HepG2 (cell line): ENCODE measurements around the gene FAM83E. TPM values are rescaled to one million over a fixed set of nuclear protein-coding genes. Genes with fewer than 3 reads are reported as not detected.

Experiments used
- IRF2 ChIP-seq: IDR thresholded peaks from 2 replicates; pipeline ENCODE4 v1.6.1; 2018; ENCODE audit warnings: missing genetic modification reagents, missing compliant biosample characterization
- SP5 ChIP-seq: IDR thresholded peaks from 2 replicates; pipeline ENCODE4 v1.6.1; 2016; ENCODE audit warnings: low read depth, borderline replicate concordance
- STAT5B ChIP-seq: sonication (generic); formaldehyde crosslinking; IDR thresholded peaks from 2 replicates; pipeline ENCODE4 v1.4.0; 2020; ENCODE audit warnings: missing genetic modification reagents
- TFDP2 ChIP-seq: sonication (generic); formaldehyde crosslinking; IDR thresholded peaks from 2 replicates; pipeline ENCODE4 v1.4.0; 2020; ENCODE audit warnings: missing genetic modification reagents
- ZFP91 ChIP-seq: sonication (generic); formaldehyde crosslinking; IDR thresholded peaks from 2 replicates; pipeline ENCODE4 v1.9.0; 2022; ENCODE audit warnings: missing genetic modification reagents, mild to moderate bottlenecking, borderline replicate concordance
- ZNF704 ChIP-seq: sonication (generic); formaldehyde crosslinking; IDR thresholded peaks from 2 replicates; pipeline ENCODE4 v1.8.1; 2023; ENCODE audit warnings: mild to moderate bottlenecking, inconsistent platforms, moderate library complexity, missing genetic modification reagents, borderline replicate concordance
- ZSCAN20 ChIP-seq: sonication (generic); formaldehyde crosslinking; IDR thresholded peaks from 2 replicates; pipeline ENCODE4 v1.4.0; 2020; ENCODE audit warnings: missing genetic modification reagents, mild to moderate bottlenecking, borderline replicate concordance
- ZSCAN31 ChIP-seq: sonication (generic); formaldehyde crosslinking; IDR thresholded peaks from 2 replicates; pipeline ENCODE4 v1.5.0; 2020; ENCODE audit warnings: low read depth, mild to moderate bottlenecking, missing genetic modification reagents
- polyA plus RNA-seq, 8 experiments: library from polyadenylated mRNA; depleted of rRNA in 3 of 8; stranded (reverse) in 7 of 8; unstranded in 1 of 8; fragments of >200 nt; fragmentation: Illumina TruSeq in 4 of 8; extraction: Trizol in 4 of 8; gene quantifications; 2 replicates each; pipeline versions ENCODE4 v1.2.1 to v1.2.3, GENCODE V29; 2011 to 2016; ENCODE audit warnings: low read depth in 4 of 8, missing spikeins in 1 of 8, mixed read lengths in 1 of 8; ENCODE audit not compliant: insufficient read depth in 1 of 8
- total RNA-seq, 5 experiments: library from RNA; depleted of rRNA; stranded (reverse); fragments of >200 nt; fragmentation: Illumina TruSeq; extraction: Trizol; gene quantifications; 2 replicates each; pipeline ENCODE4 v1.2.3, GENCODE V29; 2016; ENCODE audit warnings: low read depth in 1 of 5
- TF ChIP-seq, protein P1 (sequence below): sonication (generic); formaldehyde crosslinking; IDR thresholded peaks from 2 replicates; pipeline ENCODE4 v1.4.0; 2020; ENCODE audit warnings: missing genetic modification reagents
- TF ChIP-seq, protein P2 (sequence below): sonication (generic); formaldehyde crosslinking; IDR thresholded peaks from 2 replicates; pipeline ENCODE4 v1.4.0; 2020; ENCODE audit warnings: missing genetic modification reagents, borderline replicate concordance
- TF ChIP-seq, protein P3 (sequence below): IDR thresholded peaks from 2 replicates; pipeline ENCODE4 v1.6.1; 2016; ENCODE audit warnings: missing compliant biosample characterization, missing genetic modification reagents, borderline replicate concordance

Gene FAM83E
- total and polyA plus RNA-seq, 2 of the 13 experiments (the other 11 are each of a cell fraction or from before 2014, with no cell fraction given): 0.18 to 0.60 TPM

DNA sequence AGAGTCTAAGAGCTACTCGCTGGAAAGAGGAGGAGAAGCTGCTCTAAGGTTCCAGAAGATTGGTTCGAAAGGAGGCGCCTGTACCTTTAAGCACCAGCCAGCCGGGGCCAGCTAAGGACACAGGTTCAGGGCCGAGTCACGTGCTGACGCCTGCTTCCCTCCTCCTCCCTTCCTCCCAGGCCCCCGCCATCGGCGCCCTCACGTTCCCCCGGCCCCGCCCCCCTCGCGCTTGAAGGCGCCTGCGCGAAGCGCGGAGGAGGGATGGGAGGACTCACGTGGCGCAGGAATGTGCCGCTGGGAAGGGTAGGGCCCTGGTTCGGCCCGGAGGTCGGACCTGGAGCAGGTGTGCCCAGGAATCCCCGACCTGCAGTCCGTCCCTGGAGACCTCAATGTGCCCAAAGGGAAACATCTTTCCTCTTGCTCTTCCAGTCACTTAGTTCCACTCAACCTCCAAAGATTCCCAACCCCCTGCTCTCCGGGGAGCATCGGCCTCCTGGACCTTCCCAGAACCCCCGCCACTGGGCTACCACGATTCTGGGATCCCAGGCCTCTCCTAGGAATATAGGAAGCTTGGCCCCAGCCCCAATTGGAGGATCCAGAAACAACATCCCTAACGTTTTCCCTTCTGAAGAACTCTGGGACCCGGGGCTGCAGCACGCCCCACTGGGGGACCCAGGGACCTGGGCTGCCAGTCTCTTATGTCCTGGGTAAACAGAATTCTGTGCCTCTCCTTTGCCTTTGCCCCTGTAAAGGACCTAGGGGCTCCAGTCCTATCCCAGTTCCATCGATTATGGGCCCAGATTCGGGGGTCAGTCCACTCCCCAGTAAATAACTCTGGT, 19.8 kb upstream of the FAM83E start (continued):
- TF ChIP-seq, protein P1, sequence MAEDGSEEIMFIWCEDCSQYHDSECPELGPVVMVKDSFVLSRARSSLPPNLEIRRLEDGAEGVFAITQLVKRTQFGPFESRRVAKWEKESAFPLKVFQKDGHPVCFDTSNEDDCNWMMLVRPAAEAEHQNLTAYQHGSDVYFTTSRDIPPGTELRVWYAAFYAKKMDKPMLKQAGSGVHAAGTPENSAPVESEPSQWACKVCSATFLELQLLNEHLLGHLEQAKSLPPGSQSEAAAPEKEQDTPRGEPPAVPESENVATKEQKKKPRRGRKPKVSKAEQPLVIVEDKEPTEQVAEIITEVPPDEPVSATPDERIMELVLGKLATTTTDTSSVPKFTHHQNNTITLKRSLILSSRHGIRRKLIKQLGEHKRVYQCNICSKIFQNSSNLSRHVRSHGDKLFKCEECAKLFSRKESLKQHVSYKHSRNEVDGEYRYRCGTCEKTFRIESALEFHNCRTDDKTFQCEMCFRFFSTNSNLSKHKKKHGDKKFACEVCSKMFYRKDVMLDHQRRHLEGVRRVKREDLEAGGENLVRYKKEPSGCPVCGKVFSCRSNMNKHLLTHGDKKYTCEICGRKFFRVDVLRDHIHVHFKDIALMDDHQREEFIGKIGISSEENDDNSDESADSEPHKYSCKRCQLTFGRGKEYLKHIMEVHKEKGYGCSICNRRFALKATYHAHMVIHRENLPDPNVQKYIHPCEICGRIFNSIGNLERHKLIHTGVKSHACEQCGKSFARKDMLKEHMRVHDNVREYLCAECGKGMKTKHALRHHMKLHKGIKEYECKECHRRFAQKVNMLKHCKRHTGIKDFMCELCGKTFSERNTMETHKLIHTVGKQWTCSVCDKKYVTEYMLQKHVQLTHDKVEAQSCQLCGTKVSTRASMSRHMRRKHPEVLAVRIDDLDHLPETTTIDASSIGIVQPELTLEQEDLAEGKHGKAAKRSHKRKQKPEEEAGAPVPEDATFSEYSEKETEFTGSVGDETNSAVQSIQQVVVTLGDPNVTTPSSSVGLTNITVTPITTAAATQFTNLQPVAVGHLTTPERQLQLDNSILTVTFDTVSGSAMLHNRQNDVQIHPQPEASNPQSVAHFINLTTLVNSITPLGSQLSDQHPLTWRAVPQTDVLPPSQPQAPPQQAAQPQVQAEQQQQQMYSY (CRISPR knock-in tag): peak; percentile 49; the same call in 1 of the 2 replicates
- no peak for TF ChIP-seq STAT5B (CRISPR knock-in tag)
- 0 out of 2 replicates have a peak, but pooled peaks have one; percentile 4 for TF ChIP-seq ZNF704 (CRISPR knock-in tag)
- TF ChIP-seq ZSCAN31 (CRISPR knock-in tag): peak; percentile 40; the same call in 1 of the 2 replicates
- no peak for TF ChIP-seq ZSCAN20 (CRISPR knock-in tag)
- peak; percentile 100 for TF ChIP-seq ZFP91 (CRISPR knock-in tag)
- TF ChIP-seq SP5 (CRISPR knock-in tag): peak; percentile 90; the same call in 1 of the 2 replicates
- TF ChIP-seq, protein P2, sequence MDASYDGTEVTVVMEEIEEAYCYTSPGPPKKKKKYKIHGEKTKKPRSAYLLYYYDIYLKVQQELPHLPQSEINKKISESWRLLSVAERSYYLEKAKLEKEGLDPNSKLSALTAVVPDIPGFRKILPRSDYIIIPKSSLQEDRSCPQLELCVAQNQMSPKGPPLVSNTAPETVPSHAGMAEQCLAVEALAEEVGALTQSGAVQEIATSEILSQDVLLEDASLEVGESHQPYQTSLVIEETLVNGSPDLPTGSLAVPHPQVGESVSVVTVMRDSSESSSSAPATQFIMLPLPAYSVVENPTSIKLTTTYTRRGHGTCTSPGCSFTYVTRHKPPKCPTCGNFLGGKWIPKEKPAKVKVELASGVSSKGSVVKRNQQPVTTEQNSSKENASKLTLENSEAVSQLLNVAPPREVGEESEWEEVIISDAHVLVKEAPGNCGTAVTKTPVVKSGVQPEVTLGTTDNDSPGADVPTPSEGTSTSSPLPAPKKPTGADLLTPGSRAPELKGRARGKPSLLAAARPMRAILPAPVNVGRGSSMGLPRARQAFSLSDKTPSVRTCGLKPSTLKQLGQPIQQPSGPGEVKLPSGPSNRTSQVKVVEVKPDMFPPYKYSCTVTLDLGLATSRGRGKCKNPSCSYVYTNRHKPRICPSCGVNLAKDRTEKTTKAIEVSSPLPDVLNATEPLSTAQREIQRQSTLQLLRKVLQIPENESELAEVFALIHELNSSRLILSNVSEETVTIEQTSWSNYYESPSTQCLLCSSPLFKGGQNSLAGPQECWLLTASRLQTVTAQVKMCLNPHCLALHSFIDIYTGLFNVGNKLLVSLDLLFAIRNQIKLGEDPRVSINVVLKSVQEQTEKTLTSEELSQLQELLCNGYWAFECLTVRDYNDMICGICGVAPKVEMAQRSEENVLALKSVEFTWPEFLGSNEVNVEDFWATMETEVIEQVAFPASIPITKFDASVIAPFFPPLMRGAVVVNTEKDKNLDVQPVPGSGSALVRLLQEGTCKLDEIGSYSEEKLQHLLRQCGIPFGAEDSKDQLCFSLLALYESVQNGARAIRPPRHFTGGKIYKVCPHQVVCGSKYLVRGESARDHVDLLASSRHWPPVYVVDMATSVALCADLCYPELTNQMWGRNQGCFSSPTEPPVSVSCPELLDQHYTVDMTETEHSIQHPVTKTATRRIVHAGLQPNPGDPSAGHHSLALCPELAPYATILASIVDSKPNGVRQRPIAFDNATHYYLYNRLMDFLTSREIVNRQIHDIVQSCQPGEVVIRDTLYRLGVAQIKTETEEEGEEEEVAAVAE (CRISPR knock-in tag): peak; percentile 76; the same call in 1 of the 2 replicates
- TF ChIP-seq, protein P3, sequence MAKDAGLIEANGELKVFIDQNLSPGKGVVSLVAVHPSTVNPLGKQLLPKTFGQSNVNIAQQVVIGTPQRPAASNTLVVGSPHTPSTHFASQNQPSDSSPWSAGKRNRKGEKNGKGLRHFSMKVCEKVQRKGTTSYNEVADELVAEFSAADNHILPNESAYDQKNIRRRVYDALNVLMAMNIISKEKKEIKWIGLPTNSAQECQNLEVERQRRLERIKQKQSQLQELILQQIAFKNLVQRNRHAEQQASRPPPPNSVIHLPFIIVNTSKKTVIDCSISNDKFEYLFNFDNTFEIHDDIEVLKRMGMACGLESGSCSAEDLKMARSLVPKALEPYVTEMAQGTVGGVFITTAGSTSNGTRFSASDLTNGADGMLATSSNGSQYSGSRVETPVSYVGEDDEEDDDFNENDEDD (CRISPR knock-in tag): peak; percentile 92
- TF ChIP-seq TFDP2: peak; percentile 81
- TF ChIP-seq IRF2: peak; percentile 90
